ENCODE measurements around the gene NR2F1-AS1. TPM values are rescaled to one million over a fixed set of nuclear protein-coding genes. Genes with fewer than 3 reads are reported as not detected.

Gene NR2F1-AS1
- polyA plus RNA-seq, 3 donors, result 46.5 to 53.4 (median 52.5) TPM

GRCh38 chr5:93604644-93605515, 23.9 kb upstream of the NR2F1-AS1 start:
- no peak for DNase-seq

GRCh38 chr5:93603793-93604643, 23.0 kb upstream of the NR2F1-AS1 start:
- DNase-seq, result no peak

DNA sequence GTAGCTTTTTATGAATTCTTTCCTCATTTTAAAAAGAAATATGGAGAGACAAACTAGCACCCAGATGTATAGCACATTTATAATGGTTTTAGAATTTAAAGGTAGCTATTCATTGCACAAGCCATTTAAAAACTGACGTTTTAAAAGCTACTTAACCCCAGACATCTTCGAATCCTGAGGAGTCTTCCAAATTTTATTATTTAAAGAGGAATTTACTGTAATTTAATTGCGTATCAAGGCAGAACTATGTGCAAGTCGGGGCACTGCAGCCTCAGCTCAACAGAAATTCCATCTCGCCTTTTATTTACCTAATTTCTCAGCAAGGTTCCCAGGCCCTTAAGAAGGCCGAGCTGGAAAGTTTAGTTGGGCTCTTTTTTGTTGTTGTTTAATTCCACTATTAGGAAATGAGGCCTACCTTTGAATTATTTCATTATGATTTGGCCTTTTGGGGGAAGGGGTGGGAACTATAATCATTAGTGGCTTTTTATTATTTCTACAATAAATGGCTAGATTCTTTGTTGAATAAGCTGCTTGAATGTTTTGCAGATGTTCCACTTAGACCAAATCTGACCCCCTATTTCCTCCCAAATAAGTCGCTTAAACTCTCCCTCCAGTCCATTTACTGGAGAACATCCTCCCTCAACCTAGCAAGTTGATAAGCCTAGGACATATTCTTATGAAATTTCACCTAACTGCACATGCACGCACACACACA, 22.2 kb upstream of the NR2F1-AS1 start:
- no peak for DNase-seq

- DNase-seq, result no peak
Observed at GRCh38 chr5:93602241-93603077, 21.4 kb upstream of the NR2F1-AS1 start.

- no peak for DNase-seq
Observed at GRCh38 chr5:93601802-93602155, 20.8 kb upstream of the NR2F1-AS1 start.

- DNase-seq, result no peak
Observed at GRCh38 chr5:93601071-93601801, 20.2 kb upstream of the NR2F1-AS1 start.

- DNase-seq, result peak; percentile 90
Observed at GRCh38 chr5:93600409-93601070, 19.5 kb upstream of the NR2F1-AS1 start.

- DNase-seq, result no peak
Observed at GRCh38 chr5:93599399-93600120, 18.5 kb upstream of the NR2F1-AS1 start.

GRCh38 chr5:93599001-93599379, 18.0 kb upstream of the NR2F1-AS1 start:
- no peak for DNase-seq

GRCh38 chr5:93598091-93599000, 17.3 kb upstream of the NR2F1-AS1 start:
- no peak for DNase-seq

GRCh38 chr5:93596676-93597490, 15.9 kb upstream of the NR2F1-AS1 start:
- no peak for DNase-seq

- no peak for DNase-seq
Observed at GRCh38 chr5:93596310-93596675, 15.3 kb upstream of the NR2F1-AS1 start.

DNA sequence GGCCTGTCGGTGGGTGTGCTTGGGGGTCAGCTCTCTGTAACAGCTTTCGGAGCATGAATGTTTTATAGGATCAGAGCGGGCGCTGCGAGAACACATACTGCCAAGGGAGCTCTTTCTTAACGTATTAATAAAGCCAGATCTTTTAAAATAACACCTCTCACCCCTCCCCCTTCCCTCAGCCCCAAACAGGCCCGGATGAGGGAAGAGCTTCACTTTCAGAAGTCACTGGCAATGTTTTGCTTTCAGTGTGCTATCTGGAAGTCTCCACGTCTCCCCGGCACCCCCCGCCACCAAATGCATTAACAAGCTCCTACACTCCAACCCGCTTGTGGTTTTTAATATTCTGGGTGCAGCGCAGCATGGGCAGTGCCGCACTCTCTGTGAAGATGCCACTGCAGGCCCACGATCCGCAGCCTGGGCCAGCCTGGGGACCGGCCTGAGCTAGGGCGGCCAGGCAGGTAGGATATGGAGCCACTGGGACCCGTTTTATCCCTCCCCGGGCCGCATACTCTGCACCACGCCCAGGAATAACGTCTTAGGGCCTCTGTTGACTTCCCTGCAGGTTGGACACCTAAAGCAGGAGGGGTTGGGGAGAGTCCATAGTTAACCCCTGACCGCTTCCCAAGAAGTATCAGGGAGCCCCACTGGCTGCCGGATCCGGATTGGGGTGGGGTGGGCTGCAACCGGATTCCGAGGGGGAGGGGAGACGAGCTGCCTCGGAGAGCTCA, 14.6 kb upstream of the NR2F1-AS1 start:
- DNase-seq, result no peak

- peak; percentile 1 for DNase-seq
Observed at GRCh38 chr5:93594591-93595419, 13.8 kb upstream of the NR2F1-AS1 start.

DNA sequence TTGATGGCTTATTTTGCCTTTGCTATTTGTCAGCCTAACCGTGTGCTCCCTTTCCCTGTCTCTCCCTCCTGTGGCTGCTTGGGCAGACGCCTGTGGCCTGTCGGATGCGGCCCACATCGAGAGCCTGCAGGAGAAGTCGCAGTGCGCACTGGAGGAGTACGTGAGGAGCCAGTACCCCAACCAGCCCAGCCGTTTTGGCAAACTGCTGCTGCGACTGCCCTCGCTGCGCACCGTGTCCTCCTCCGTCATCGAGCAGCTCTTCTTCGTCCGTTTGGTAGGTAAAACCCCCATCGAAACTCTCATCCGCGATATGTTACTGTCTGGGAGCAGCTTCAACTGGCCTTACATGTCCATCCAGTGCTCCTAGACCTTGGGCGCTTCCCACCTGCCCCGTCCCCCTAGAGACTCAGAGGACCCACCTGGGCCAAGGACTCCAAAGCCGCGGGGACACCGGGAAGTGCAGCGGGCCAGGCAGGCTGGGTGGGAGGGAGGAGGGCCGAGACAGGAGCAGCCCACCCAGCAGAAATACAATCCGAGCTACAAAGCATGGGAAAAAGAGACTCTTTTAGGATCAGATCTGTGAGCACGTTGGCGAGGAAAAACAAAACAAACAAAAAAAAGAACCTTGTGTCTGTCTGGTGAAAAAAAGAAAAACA, 12.6 kb upstream of the NR2F1-AS1 start:
- no peak for DNase-seq
